HG02852 (cell line): ENCODE data around the gene MRPS27.

Experiments
- ATAC-seq: cut with Tn5 transposase; IDR thresholded peaks from one replicate; pipeline ENCODE4 v1.9.1; 2021; ENCODE audit warnings: mild to moderate bottlenecking, moderate library complexity; ENCODE audit not compliant: unreplicated experiment

The MRPS27 gene

GRCh38 chr5:72234868-72235267 lies 85.2 kb downstream of the MRPS27 start:
- ATAC-seq, result no peak

- ATAC-seq, result peak; percentile 87
Observed at GRCh38 chr5:72234265-72234700, 85.8 kb downstream of the MRPS27 start.

GRCh38 chr5:72233835-72234234 lies 86.2 kb downstream of the MRPS27 start:
- ATAC-seq, result no peak

GRCh38 chr5:72232838-72233237 lies 87.2 kb downstream of the MRPS27 start:
- ATAC-seq, result no peak

GRCh38 chr5:72231991-72232703 lies 87.9 kb downstream of the MRPS27 start:
- ATAC-seq, result no peak

- ATAC-seq, result no peak
Observed at GRCh38 chr5:72228960-72229359, 91.1 kb downstream of the MRPS27 start.

- ATAC-seq, result no peak
Observed at GRCh38 chr5:72226950-72227349, 93.1 kb downstream of the MRPS27 start.

- ATAC-seq, result no peak
Observed at GRCh38 chr5:72225741-72226140, 94.3 kb downstream of the MRPS27 start.

- ATAC-seq, result no peak
Observed at GRCh38 chr5:72224946-72225463, 95.0 kb downstream of the MRPS27 start.

GRCh38 chr5:72223371-72223770 lies 96.7 kb downstream of the MRPS27 start:
- no peak for ATAC-seq

- ATAC-seq, result no peak
Observed at GRCh38 chr5:72222521-72222920, 97.5 kb downstream of the MRPS27 start.

- no peak for ATAC-seq
Observed at GRCh38 chr5:72221541-72221940, 98.5 kb downstream of the MRPS27 start.

- no peak for ATAC-seq
Observed at GRCh38 chr5:72221099-72221498, 98.9 kb downstream of the MRPS27 start.

- ATAC-seq, result no peak
Observed at GRCh38 chr5:72216756-72217155, 103.3 kb downstream of the MRPS27 start.

GRCh38 chr5:72214168-72214567 lies 105.9 kb downstream of the MRPS27 start:
- no peak for ATAC-seq

- no peak for ATAC-seq
Observed at GRCh38 chr5:72213482-72213881, 106.6 kb downstream of the MRPS27 start.

- no peak for ATAC-seq
Observed at GRCh38 chr5:72212171-72212570, 107.9 kb downstream of the MRPS27 start.

GRCh38 chr5:72210888-72211678 lies 109.0 kb downstream of the MRPS27 start:
- no peak for ATAC-seq

- ATAC-seq, result no peak
Observed at GRCh38 chr5:72209147-72210115, 110.6 kb downstream of the MRPS27 start.

- no peak for ATAC-seq
Observed at GRCh38 chr5:72208324-72208926, 111.6 kb downstream of the MRPS27 start.
